Subcutaneous abdominal adipose tissue (tissue), 5 donors: ENCODE results near the gene AURKAIP1.
A peak's percentile ranks its signal among the peaks of the same experiment; 100 is the strongest.

ENCODE experiments used
- H3K27ac ChIP-seq: one replicate; pipeline ENCODE4 v1.7.0; 2013; ENCODE audit warnings: low read depth, mild to moderate bottlenecking, inconsistent platforms, low read length, moderate library complexity
- H3K27me3 ChIP-seq, 5 donors: one replicate each; pipeline ENCODE4 v1.7.0; 2013; ENCODE audit warnings: low read length in 5 of 5, inconsistent platforms in 1 of 5; ENCODE audit not compliant: control insufficient read depth in 5 of 5, insufficient read depth in 4 of 5
- H3K36me3 ChIP-seq, 5 donors: one replicate each; pipeline ENCODE4 v1.7.0; 2013; ENCODE audit warnings: low read length in 5 of 5; ENCODE audit not compliant: control insufficient read depth in 5 of 5, insufficient read depth in 5 of 5
- H3K4me1 ChIP-seq, 5 donors: one replicate each; pipeline ENCODE4 v1.7.0; 2013; ENCODE audit warnings: low read length in 5 of 5, mild to moderate bottlenecking in 3 of 5, moderate library complexity in 1 of 5; ENCODE audit not compliant: control insufficient read depth in 5 of 5, insufficient read depth in 5 of 5
- H3K4me3 ChIP-seq, 5 donors: one replicate each; pipeline ENCODE4 v1.7.0; 2013; ENCODE audit warnings: low read length in 5 of 5, low read depth in 1 of 5
- H3K9ac ChIP-seq, 5 donors: one replicate each; pipeline ENCODE4 v1.7.0; 2013; ENCODE audit warnings: low read length in 5 of 5, mild to moderate bottlenecking in 4 of 5, moderate library complexity in 3 of 5
- H3K9me3 ChIP-seq, 5 donors: one replicate each; pipeline ENCODE4 v1.7.0; 2013; ENCODE audit warnings: low read length in 5 of 5; ENCODE audit not compliant: control insufficient read depth in 5 of 5
- donor health status: healthy.
- donor health status: healthy.
- donor health status: healthy.
- donor health status: healthy.
- donor health status: healthy.

Gene AURKAIP1

DNA sequence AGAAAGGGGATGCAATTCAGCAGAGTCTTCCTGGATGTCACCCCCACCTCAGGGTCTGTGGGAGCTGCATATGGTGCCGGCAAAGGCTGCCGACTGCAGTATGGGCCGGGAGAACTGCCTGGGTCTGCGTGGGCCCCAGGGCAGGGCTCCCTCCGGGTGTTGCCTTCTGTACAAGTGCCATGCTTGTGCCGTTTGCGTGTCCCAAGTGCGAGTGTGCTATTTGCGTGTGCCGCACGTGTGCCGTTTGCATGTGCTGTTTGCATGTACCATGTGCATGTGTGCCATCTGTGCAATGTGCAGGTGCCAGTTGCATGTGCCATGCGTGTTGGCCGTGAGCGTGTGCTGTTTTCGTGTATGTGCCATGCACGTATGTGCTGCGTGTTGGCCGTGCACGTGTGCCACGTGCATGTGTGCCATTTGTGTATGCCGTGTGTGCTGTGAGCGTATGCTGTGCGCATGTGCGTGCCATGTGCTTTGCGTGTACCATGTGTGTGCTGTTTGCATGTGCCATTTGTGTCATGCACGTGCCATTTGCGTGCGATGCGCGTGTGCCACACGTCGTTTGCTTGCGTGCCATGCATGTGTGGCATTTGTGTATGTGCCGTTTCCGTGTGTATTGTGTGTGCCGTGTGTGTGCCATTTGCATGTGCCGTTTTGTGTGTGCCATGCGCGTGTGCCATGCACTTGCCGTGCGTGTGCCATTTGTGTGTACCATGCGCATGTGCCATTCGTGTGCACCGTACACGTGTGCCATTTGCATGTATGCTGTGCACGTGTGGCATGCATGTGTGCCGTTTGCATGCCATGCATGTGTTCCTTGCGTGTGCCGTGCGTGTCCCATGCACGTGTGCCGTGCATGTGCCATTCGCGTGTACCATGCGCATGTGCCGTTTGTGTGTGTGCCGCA is 45.5 kb downstream of the AURKAIP1 start:
- H3K27me3 ChIP-seq, result peaks cover 0 to 4% (median 0%) of the 10 kb centered on the region in 5 donors
- no peak overlapping the region for H3K9ac ChIP-seq
- H3K36me3 ChIP-seq, result peaks cover 0 to 28% (median 24%) of the 10 kb centered on the region in 5 donors
- H3K4me3 ChIP-seq, result no peak overlapping the region
- H3K4me1 ChIP-seq, result peaks cover 7 to 40% (median 33%) of the 10 kb centered on the region in 5 donors
- no peaks in the 10 kb centered on the region for H3K9me3 ChIP-seq
- no peak overlapping the region for H3K27ac ChIP-seq

DNA sequence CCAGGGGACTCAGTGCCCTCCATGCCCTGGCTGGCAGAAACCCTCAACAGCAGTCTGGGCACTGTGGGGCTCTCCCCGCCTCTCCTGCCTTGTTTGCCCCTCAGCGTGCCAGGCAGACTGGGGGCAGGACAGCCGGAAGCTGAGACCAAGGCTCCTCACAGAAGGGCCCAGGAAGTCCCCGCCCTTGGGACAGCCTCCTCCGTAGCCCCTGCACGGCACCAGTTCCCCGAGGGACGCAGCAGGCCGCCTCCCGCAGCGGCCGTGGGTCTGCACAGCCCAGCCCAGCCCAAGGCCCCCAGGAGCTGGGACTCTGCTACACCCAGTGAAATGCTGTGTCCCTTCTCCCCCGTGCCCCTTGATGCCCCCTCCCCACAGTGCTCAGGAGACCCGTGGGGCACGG is 46.8 kb downstream of the AURKAIP1 start:
- Histone ChIP-seq H3K4me3 (no peak overlapping the region), H3K27me3 (peaks cover 0 to 4% (median 0%) of the 10 kb centered on the region in 5 donors), H3K4me1 (peaks cover 7 to 41% (median 34%) of the 10 kb centered on the region in 5 donors), H3K36me3 (peaks cover 0 to 28% (median 24%) of the 10 kb centered on the region in 5 donors), H3K27ac (no peak overlapping the region), H3K9ac (no peak overlapping the region), H3K9me3 (no peaks in the 10 kb centered on the region)

- Histone ChIP-seq H3K4me1 (peaks cover 7 to 46% (median 40%) of the 10 kb centered on the region in 5 donors), H3K27ac (no peak overlapping the region), H3K36me3 (peaks cover 0 to 28% (median 24%) of the 10 kb centered on the region in 5 donors), H3K4me3 (no peak overlapping the region), H3K27me3 (peaks cover 0 to 4% (median 0%) of the 10 kb centered on the region in 5 donors), H3K9ac (no peak overlapping the region), H3K9me3 (no peaks in the 10 kb centered on the region)
These were observed 47.7 kb downstream of the AURKAIP1 start for GRCh38 chr1:1327291-1327690.

- Histone ChIP-seq H3K4me3 (peak overlapping the region in 4 of 5 donors; percentile 25 to 86 (median 76)), H3K36me3 (peaks cover 0 to 32% (median 24%) of the 10 kb centered on the region in 5 donors), H3K4me1 (peaks cover 7 to 54% (median 46%) of the 10 kb centered on the region in 5 donors), H3K9ac (peak overlapping the region in 3 of 5 donors; percentile 80 to 98 (median 88)), H3K27me3 (no peaks in the 10 kb centered on the region), H3K9me3 (no peaks in the 10 kb centered on the region), H3K27ac (peak overlapping the region; percentile 57)
These were observed 48.9 kb downstream of the AURKAIP1 start for GRCh38 chr1:1326075-1326605.

GRCh38 chr1:1325288-1326074 is 49.5 kb downstream of the AURKAIP1 start:
- peaks cover 7 to 52% (median 48%) of the 10 kb centered on the region in 5 donors for H3K4me1 ChIP-seq
- H3K9ac ChIP-seq, result peak overlapping the region; percentile 16 to 98 (median 88)
- H3K9me3 ChIP-seq, result no peaks in the 10 kb centered on the region
- H3K27me3 ChIP-seq, result no peaks in the 10 kb centered on the region
- H3K4me3 ChIP-seq, result peak overlapping the region; percentile 73 to 86 (median 77)
- peaks cover 0 to 39% (median 24%) of the 10 kb centered on the region in 5 donors for H3K36me3 ChIP-seq
- H3K27ac ChIP-seq, result peak overlapping the region; percentile 57

DNA sequence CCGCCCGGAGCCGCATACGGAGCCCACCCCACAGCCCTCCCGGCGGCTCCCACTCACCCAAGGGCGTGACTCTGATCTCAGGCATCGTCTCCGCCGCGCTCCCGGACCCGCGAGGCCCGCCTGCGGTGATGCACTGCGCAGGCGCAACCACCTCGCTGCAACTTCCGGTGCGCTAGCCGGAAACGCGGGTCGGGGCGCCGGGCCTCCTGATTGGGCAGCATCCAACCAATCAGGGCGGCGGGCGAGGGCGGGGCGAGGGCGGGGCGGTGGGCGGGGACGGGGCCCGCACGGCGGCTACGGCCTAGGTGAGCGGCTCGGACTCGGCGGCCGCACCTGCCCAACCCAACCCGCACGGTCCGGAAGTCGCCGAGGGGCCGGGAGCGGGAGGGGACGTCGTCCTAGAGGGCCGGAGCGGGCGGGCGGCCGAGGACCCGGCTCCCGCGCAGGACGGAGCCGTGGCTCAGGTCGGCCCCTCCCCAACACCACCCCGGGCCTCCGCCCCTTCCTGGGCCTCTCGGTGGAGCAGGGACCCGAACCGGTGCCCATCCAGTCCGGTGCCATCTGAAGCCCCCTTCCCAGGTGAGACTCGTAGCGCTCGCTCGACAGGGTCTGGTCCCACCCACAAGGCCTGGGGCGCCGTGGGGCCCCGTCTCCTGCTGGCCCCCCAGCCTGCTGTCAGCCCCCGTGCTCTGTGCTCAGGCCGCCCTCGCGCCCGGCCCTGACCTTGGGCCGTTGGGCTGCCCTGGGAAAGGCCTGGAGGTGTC is 50.3 kb downstream of the AURKAIP1 start, which contains the start of the genes CPTP and INTS11:
Gene CPTP, plus strand, starts transcription at position 279 of the 764 bp plus-strand sequence. CDS start 2,109 bp downstream, outside the sequence.
Gene INTS11, minus strand, starts transcription at position 137 of the 764 bp plus-strand sequence. Its CDS starts 52 bp downstream, at position 85.
- H3K36me3 ChIP-seq, result peaks cover 0 to 47% (median 30%) of the 10 kb centered on the region in 5 donors
- H3K9me3 ChIP-seq, result no peaks in the 10 kb centered on the region
- peak within 1 kb of the TSS; percentile 73 to 86 (median 78) for H3K4me3 ChIP-seq
- H3K27me3 ChIP-seq, result no peaks in the 10 kb centered on the region
- H3K27ac ChIP-seq, result peak within 1 kb of the TSS; percentile 57
- peak within 1 kb of the TSS; percentile 16 to 98 (median 88) for H3K9ac ChIP-seq
- H3K4me1 ChIP-seq, result peaks cover 3 to 52% (median 47%) of the 10 kb centered on the region in 5 donors

DNA sequence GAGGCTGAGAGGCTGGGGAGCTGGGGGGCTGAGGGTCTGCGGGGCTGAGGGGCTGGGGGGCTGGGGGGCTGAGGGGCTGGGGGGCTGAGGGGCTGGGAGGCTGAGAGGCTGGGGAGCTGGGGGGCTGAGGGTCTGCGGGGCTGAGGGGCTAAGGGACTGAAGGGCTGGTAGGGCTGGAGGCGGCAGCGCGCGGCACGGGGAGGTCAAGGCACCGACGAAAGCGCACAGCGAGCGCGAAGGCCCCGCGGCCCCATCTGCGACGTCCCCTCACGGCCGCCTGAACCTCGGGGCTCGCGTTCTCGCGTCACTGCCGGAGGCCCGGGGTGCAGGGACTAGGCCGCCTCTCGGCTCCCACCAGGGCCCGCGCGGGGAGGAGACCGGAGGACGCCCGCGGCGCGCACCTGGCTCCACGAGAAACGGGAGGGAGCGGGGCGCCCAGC is 50.9 kb downstream of the AURKAIP1 start:
- Histone ChIP-seq H3K9me3 (no peaks in the 10 kb centered on the region), H3K27me3 (no peaks in the 10 kb centered on the region), H3K4me3 (peak overlapping the region in 4 of 5 donors; percentile 70 to 86 (median 81)), H3K4me1 (peaks cover 3 to 52% (median 46%) of the 10 kb centered on the region in 5 donors), H3K36me3 (peaks cover 0 to 51% (median 34%) of the 10 kb centered on the region in 5 donors), H3K9ac (peak overlapping the region in 4 of 5 donors; percentile 87 to 91 (median 88)), H3K27ac (no peak overlapping the region)
